SK-N-SH treated with all-trans-retinoic acid at 6 μM for 48 hours (cell line): Measurements from ENCODE around the gene JPH3.

Experiments used
- BACH2 ChIP-seq: fragments of 250-450 bp; sonication (Bioruptor Pico); IDR thresholded peaks from 2 replicates; pipeline ENCODE4 v1.9.0; 2021; ENCODE audit warnings: mild to moderate bottlenecking, borderline replicate concordance
- CREB5 ChIP-seq: fragments of 250-450 bp; sonication (Bioruptor Pico); IDR thresholded peaks from 2 replicates; pipeline ENCODE4 v1.5.1; 2020; ENCODE audit warnings: low read depth, mild to moderate bottlenecking, moderate library complexity
- ISL1 ChIP-seq: fragments of 250-450 bp; sonication (Bioruptor Pico); IDR thresholded peaks from 2 replicates; pipeline ENCODE4 v2.1.2; 2022; ENCODE audit warnings: mild to moderate bottlenecking, moderate library complexity
- OSR1 ChIP-seq: fragments of 250-450 bp; sonication (Bioruptor Pico); IDR thresholded peaks from 2 replicates; pipeline ENCODE4 v1.8.0; 2022; ENCODE audit warnings: moderate library complexity, mild to moderate bottlenecking, inconsistent platforms
- RARB ChIP-seq: fragments of 250-450 bp; sonication (Bioruptor Pico); IDR thresholded peaks from 2 replicates; pipeline ENCODE4 v1.8.0; 2021; ENCODE audit warnings: mild to moderate bottlenecking, moderate library complexity
- SNAI2 ChIP-seq: fragments of 250-450 bp; sonication (Bioruptor Pico); IDR thresholded peaks from 2 replicates; pipeline ENCODE4 v1.5.0; 2020; ENCODE audit warnings: mild to moderate bottlenecking, moderate library complexity
- TCF4 ChIP-seq: fragments of 250-450 bp; sonication (Bioruptor Pico); IDR thresholded peaks from 2 replicates; pipeline ENCODE4 v1.8.0; 2021; ENCODE audit warnings: mild to moderate bottlenecking, moderate library complexity, borderline replicate concordance
- TSHZ2 ChIP-seq: fragments of 250-450 bp; sonication (Bioruptor Pico); IDR thresholded peaks from 2 replicates; pipeline ENCODE4 v1.5.0; 2020; ENCODE audit warnings: mild to moderate bottlenecking, moderate library complexity
- ZFP3 ChIP-seq: fragments of 250-450 bp; sonication (Bioruptor Pico); IDR thresholded peaks from 2 replicates; pipeline ENCODE4 v1.5.0; 2020; ENCODE audit warnings: mild to moderate bottlenecking, moderate library complexity
- ZNF70 ChIP-seq: fragments of 450-650 bp; formaldehyde crosslinking; IDR thresholded peaks from 2 replicates; pipeline ENCODE4 v1.5.0; 2020; ENCODE audit warnings: mild to moderate bottlenecking, moderate library complexity
- ZNF8 ChIP-seq: fragments of 450-650 bp; formaldehyde crosslinking; IDR thresholded peaks from 2 replicates; pipeline ENCODE4 v1.5.0; 2020; ENCODE audit warnings: mild to moderate bottlenecking, moderate library complexity
- TF ChIP-seq, protein P1 (sequence below): fragments of 250-450 bp; sonication (Bioruptor Pico); IDR thresholded peaks from 2 replicates; pipeline ENCODE4 v1.8.0; 2020; ENCODE audit warnings: mild to moderate bottlenecking, moderate library complexity, borderline replicate concordance
- TF ChIP-seq, protein P2 (sequence below): fragments of 250-450 bp; sonication (Bioruptor Pico); IDR thresholded peaks from 2 replicates; pipeline ENCODE4 v1.5.1; 2021; ENCODE audit warnings: mild to moderate bottlenecking, moderate library complexity

- TF ChIP-seq, protein P1, sequence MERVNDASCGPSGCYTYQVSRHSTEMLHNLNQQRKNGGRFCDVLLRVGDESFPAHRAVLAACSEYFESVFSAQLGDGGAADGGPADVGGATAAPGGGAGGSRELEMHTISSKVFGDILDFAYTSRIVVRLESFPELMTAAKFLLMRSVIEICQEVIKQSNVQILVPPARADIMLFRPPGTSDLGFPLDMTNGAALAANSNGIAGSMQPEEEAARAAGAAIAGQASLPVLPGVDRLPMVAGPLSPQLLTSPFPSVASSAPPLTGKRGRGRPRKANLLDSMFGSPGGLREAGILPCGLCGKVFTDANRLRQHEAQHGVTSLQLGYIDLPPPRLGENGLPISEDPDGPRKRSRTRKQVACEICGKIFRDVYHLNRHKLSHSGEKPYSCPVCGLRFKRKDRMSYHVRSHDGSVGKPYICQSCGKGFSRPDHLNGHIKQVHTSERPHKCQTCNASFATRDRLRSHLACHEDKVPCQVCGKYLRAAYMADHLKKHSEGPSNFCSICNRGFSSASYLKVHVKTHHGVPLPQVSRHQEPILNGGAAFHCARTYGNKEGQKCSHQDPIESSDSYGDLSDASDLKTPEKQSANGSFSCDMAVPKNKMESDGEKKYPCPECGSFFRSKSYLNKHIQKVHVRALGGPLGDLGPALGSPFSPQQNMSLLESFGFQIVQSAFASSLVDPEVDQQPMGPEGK (CRISPR knock-in tag) = no peak
- TF ChIP-seq OSR1 = no peak
- TF ChIP-seq TCF4 (CRISPR knock-in tag) = no peak
- TF ChIP-seq TSHZ2 (CRISPR knock-in tag) = no peak
- TF ChIP-seq SNAI2 (CRISPR knock-in tag) = no peak
- TF ChIP-seq BACH2 (CRISPR knock-in tag) = no peak
- TF ChIP-seq ISL1 (CRISPR knock-in tag) = no peak
- no peak for TF ChIP-seq ZNF70
- TF ChIP-seq, protein P2, sequence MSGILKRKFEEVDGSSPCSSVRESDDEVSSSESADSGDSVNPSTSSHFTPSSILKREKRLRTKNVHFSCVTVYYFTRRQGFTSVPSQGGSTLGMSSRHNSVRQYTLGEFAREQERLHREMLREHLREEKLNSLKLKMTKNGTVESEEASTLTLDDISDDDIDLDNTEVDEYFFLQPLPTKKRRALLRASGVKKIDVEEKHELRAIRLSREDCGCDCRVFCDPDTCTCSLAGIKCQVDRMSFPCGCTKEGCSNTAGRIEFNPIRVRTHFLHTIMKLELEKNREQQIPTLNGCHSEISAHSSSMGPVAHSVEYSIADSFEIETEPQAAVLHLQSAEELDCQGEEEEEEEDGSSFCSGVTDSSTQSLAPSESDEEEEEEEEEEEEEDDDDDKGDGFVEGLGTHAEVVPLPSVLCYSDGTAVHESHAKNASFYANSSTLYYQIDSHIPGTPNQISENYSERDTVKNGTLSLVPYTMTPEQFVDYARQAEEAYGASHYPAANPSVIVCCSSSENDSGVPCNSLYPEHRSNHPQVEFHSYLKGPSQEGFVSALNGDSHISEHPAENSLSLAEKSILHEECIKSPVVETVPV (CRISPR knock-in tag) = no peak
- TF ChIP-seq RARB = no peak
- no peak for TF ChIP-seq ZFP3 (CRISPR knock-in tag)
- TF ChIP-seq ZNF8 (CRISPR knock-in tag) = no peak
- no peak for TF ChIP-seq CREB5 (CRISPR knock-in tag)
These were observed 19.2 kb downstream of the JPH3 start for GRCh38 chr16:87621550-87621829.
